Ishikawa (cell line): ENCODE results near the gene TMEM270.

Source experiments
- CEBPB ChIP-seq: IDR thresholded peaks from 2 replicates; pipeline ENCODE4 v1.6.1; 2012
- CREB1 ChIP-seq: IDR thresholded peaks from 2 replicates; pipeline ENCODE4 v1.6.1; 2012; ENCODE audit warnings: low read depth
- EGR1 ChIP-seq: IDR thresholded peaks from 2 replicates; pipeline ENCODE4 v1.6.1; 2012
- EP300 ChIP-seq: IDR thresholded peaks from 2 replicates; pipeline ENCODE4 v1.6.1; 2012; ENCODE audit warnings: borderline replicate concordance
- FOXM1 ChIP-seq: IDR thresholded peaks from 2 replicates; pipeline ENCODE4 v1.6.1; 2012; ENCODE audit warnings: low read depth, borderline replicate concordance
- NFIC ChIP-seq: IDR thresholded peaks from 2 replicates; pipeline ENCODE4 v1.6.1; 2012
- RAD21 ChIP-seq: IDR thresholded peaks from 2 replicates; pipeline ENCODE4 v1.6.1; 2012; ENCODE audit warnings: low read depth
- TAF1 ChIP-seq: IDR thresholded peaks from 2 replicates; pipeline ENCODE4 v1.6.1; 2012; ENCODE audit warnings: low read depth, mild to moderate bottlenecking
- TCF12 ChIP-seq: IDR thresholded peaks from 2 replicates; pipeline ENCODE4 v1.6.1; 2012; ENCODE audit warnings: low read depth
- TEAD4 ChIP-seq: IDR thresholded peaks from 2 replicates; pipeline ENCODE4 v1.6.1; 2012
- YY1 ChIP-seq: IDR thresholded peaks from 2 replicates; pipeline ENCODE4 v1.6.1; 2012; ENCODE audit warnings: low read depth
- ZBTB7A ChIP-seq: IDR thresholded peaks from 2 replicates; pipeline ENCODE4 v1.6.1; 2012; ENCODE audit warnings: low read depth
- TF ChIP-seq, protein P1 (sequence below): IDR thresholded peaks from 2 replicates; pipeline ENCODE4 v1.6.1; 2012
- TF ChIP-seq, protein P2 (sequence below): IDR thresholded peaks from 2 replicates; pipeline ENCODE4 v1.6.1; 2012
- TF ChIP-seq, protein P3 (sequence below): IDR thresholded peaks from 2 replicates; pipeline ENCODE4 v1.6.1; 2012; ENCODE audit warnings: low read depth, mild to moderate bottlenecking

TMEM270 gene

DNA sequence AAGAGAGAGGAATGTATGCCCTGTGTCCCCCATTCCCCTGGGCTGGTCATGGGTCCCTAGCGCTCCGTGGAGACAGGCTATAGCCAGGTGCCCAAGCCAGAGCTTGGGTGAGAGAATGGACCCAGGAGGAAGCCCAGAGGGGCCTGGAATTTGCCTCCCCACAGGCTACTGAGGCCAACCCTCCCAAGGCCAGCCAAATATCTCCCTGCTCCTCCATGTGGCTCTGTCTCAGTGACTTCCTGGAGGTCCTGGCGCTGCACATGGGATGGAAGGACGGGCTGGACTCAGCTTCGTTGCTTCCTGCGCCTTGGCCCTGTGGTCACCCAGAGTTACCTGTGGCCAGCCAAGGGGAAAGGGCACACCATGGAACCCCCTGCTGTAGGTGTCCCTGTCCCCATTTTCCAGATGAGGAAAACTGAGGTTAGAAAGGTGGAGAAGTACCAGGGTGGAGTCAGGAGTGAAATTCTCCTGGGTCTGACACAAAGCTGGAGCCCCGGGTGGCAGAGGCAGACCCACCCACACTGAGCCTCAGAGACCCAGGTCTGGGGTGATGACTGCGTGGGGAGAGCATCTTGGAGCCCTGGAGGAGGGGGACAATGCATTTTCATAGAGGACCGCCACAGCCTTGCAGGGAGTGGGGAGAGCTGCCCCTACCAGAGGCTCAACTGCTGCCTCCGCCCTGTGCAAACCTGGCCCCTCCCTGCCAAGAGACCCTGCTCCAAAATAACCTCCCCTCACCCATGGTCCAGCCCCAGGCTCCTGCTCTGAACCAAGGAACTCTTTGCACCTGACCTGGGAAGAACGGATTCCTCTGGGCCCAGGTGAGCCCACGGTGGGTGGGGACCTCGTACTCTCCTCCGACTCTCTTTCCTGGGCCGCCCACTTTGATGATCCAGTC, 42.6 kb downstream of the TMEM270 start:
- TF ChIP-seq YY1 (no peak), EP300 (no peak), CREB1 (no peak), TCF12 (no peak), EGR1 (no peak), ZBTB7A (no peak), NFIC (no peak), TEAD4 (no peak), RAD21 (no peak), FOXM1 (no peak), CEBPB (no peak), TAF1 (no peak)
- TF ChIP-seq, protein P1, sequence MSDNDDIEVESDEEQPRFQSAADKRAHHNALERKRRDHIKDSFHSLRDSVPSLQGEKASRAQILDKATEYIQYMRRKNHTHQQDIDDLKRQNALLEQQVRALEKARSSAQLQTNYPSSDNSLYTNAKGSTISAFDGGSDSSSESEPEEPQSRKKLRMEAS: no peak
- TF ChIP-seq, protein P2, sequence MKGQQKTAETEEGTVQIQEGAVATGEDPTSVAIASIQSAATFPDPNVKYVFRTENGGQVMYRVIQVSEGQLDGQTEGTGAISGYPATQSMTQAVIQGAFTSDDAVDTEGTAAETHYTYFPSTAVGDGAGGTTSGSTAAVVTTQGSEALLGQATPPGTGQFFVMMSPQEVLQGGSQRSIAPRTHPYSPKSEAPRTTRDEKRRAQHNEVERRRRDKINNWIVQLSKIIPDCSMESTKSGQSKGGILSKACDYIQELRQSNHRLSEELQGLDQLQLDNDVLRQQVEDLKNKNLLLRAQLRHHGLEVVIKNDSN: no peak
- TF ChIP-seq, protein P3, sequence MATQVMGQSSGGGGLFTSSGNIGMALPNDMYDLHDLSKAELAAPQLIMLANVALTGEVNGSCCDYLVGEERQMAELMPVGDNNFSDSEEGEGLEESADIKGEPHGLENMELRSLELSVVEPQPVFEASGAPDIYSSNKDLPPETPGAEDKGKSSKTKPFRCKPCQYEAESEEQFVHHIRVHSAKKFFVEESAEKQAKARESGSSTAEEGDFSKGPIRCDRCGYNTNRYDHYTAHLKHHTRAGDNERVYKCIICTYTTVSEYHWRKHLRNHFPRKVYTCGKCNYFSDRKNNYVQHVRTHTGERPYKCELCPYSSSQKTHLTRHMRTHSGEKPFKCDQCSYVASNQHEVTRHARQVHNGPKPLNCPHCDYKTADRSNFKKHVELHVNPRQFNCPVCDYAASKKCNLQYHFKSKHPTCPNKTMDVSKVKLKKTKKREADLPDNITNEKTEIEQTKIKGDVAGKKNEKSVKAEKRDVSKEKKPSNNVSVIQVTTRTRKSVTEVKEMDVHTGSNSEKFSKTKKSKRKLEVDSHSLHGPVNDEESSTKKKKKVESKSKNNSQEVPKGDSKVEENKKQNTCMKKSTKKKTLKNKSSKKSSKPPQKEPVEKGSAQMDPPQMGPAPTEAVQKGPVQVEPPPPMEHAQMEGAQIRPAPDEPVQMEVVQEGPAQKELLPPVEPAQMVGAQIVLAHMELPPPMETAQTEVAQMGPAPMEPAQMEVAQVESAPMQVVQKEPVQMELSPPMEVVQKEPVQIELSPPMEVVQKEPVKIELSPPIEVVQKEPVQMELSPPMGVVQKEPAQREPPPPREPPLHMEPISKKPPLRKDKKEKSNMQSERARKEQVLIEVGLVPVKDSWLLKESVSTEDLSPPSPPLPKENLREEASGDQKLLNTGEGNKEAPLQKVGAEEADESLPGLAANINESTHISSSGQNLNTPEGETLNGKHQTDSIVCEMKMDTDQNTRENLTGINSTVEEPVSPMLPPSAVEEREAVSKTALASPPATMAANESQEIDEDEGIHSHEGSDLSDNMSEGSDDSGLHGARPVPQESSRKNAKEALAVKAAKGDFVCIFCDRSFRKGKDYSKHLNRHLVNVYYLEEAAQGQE: no peak

DNA sequence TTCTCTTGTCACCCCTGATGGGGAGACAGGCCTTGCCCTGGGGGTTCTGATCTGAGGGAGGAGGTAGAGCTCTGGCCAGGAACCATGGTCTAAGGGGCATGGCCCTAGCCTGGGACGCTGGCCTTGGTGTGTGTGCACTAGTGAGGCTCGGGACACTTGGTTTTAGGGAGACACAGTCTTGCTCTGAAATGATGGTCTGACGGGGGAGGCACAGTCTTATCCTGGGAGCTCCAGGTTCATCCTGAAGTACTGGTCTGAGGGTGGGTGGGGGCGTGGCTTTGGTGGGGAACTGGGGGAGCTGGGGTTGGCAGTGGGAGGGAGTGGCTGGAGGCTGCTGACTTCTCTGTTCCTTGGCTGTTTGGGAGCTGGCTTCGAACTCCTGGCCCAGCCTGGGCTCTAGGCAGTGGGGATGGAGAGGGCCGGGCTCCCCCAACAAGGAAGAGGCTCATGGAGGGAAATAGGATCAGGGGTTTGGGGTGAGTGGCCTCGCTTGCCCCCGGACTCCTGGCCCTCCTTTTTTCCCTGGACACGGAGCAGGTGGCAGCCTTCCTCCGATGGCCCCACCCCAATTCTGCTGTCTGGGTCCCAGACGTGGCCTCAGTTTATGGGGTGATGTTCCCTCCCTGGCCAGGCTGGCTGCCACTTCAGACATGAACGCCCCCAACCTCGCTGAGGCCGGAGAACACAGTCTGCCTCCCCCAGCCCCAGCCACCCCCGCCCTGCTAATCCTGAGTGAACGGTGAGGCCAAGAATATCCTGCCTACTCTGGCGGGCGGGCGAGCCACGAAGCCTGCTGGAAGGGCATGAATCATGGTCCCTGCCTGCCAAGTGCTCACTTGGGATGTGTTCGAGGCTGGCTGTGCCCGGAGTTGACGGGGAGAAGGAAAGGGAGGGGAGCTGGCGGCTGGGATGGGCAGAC, 43.5 kb downstream of the TMEM270 start:
- TF ChIP-seq, protein P2: no peak
- TF ChIP-seq FOXM1 (no peak), CREB1 (no peak), TEAD4 (no peak), YY1 (no peak), EGR1 (no peak)
- TF ChIP-seq, protein P1: no peak

GRCh38 chr7:73905360-73905759, 44.4 kb downstream of the TMEM270 start:
- no peak for TF ChIP-seq CREB1
- no peak for TF ChIP-seq RAD21
- TF ChIP-seq, protein P1: no peak

DNA sequence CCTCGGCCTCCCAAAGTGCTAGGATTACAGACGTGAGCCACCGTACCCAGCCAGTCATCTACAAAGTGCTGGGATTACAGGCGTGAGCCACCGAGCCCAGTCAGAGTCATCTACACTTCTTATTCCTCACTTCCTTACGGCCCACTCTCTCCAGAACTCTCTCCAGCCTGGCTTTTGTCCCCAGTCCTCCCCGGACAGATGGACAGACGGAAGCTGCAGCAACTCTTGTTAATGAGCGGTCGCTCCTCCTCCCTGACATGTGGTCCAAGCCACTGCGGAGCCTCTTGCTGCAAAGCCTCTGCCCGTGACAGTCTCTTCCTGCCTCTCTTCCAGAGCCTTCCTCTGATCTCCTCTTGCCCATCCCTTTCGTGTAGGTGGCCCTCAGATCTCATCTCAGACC, 45.9 kb downstream of the TMEM270 start:
- TF ChIP-seq ZBTB7A (no peak), FOXM1 (no peak), NFIC (no peak), CEBPB (no peak), TCF12 (no peak), RAD21 (no peak), EGR1 (no peak), TAF1 (no peak), EP300 (no peak), CREB1 (no peak), YY1 (no peak), TEAD4 (no peak)
- TF ChIP-seq, protein P3: no peak
- TF ChIP-seq, protein P2: no peak
- TF ChIP-seq, protein P1: no peak
